GM12801 (cell line): ENCODE data around the gene ZNF621.

Experiments used
- CTCF ChIP-seq: IDR thresholded peaks from one replicate; pipeline ENCODE4 v1.5.1; 2011; ENCODE audit warnings: control low read depth; ENCODE audit not compliant: insufficient read length; ENCODE audit errors: extremely low read depth

ZNF621 gene

GRCh38 chr3:40499952-40500351 lies 24.8 kb upstream of the ZNF621 start:
- TF ChIP-seq CTCF, result no peak

GRCh38 chr3:40502034-40502433 lies 22.7 kb upstream of the ZNF621 start:
- TF ChIP-seq CTCF, result no peak

GRCh38 chr3:40504636-40505430 lies 19.9 kb upstream of the ZNF621 start:
- TF ChIP-seq CTCF, result no peak

- TF ChIP-seq CTCF, result no peak
Measured at GRCh38 chr3:40505599-40506462, 18.9 kb upstream of the ZNF621 start, which contains the start of gene ZNF620. Gene ZNF620 (plus strand): TSS chr3:40506039. CDS start chr3:40506353, 314 bp downstream.

GRCh38 chr3:40511031-40511718 lies 13.6 kb upstream of the ZNF621 start:
- TF ChIP-seq CTCF, result no peak

- no peak for TF ChIP-seq CTCF
Measured at GRCh38 chr3:40516201-40516600, 8.6 kb upstream of the ZNF621 start.

GRCh38 chr3:40518067-40518466 lies 6.7 kb upstream of the ZNF621 start:
- TF ChIP-seq CTCF, result no peak
